Tibial artery (tissue), 4 donors: ENCODE measurements around the gene GABRD.

Source experiments
- DNase-seq, 2 donors: peaks; one replicate each; pipeline ENCODE4 v3.0.0-alpha.2; 2019
- H3K27ac ChIP-seq, 2 donors: fragments of 200-600 bp; sonication (generic) in 1 of 2; 1 replicate in 1 of 2; 2 replicates in 1 of 2; pipeline ENCODE4 v1.5.1; 2018 to 2019; ENCODE audit warnings: mild to moderate bottlenecking in 1 of 2
- H3K27me3 ChIP-seq, 2 donors: fragments of 200-600 bp; sonication (generic) in 1 of 2; one replicate each; pipeline versions ENCODE4 v1.5.1 to v1.6.0; 2016 to 2019
- H3K36me3 ChIP-seq, 3 donors: fragments of 200-600 bp; sonication (generic) in 2 of 3; one replicate each; pipeline ENCODE4 v1.5.1; 2016 to 2019; ENCODE audit warnings: mild to moderate bottlenecking in 2 of 3
- H3K4me1 ChIP-seq, 4 donors: fragments of 200-600 bp; sonication (generic) in 2 of 4; 1 replicate in 3 of 4; 2 replicates in 1 of 4; pipeline ENCODE4 v1.5.1; 2016 to 2019
- H3K4me3 ChIP-seq, 2 donors: fragments of 200-600 bp; sonication (generic) in 1 of 2; 1 replicate in 1 of 2; 2 replicates in 1 of 2; pipeline ENCODE4 v1.5.1; 2018 to 2019; ENCODE audit warnings: mild to moderate bottlenecking in 2 of 2
- H3K9me3 ChIP-seq, 3 donors: fragments of 200-600 bp; sonication (generic) in 1 of 3; one replicate each; pipeline ENCODE4 v1.5.1; 2016 to 2019
- intact Hi-C: fragments of 100-400 bp; cut with DNase I; formaldehyde crosslinking; loops from one replicate; pipeline ENCODE4 v1.15.0; 2023; ENCODE audit warnings: low total_unique reads
- TF ChIP-seq, protein P1 (sequence below), 2 experiments: fragments of 200-600 bp in 1 of 2; fragments of 450-650 bp in 1 of 2; IDR thresholded peaks; one replicate each; pipeline ENCODE4 v1.5.1; 2017 to 2019; ENCODE audit warnings: antibody characterized with exemption in 2 of 2, mild to moderate bottlenecking in 1 of 2, moderate library complexity in 1 of 2

GABRD gene

GRCh38 chr1:2079396-2080085 lies 60.4 kb downstream of the GABRD start:
- H3K27ac ChIP-seq: no peak overlapping the region

GRCh38 chr1:2080140-2080539 lies 61.0 kb downstream of the GABRD start:
- intact Hi-C loops: no loop called here
- TF ChIP-seq, protein P1, sequence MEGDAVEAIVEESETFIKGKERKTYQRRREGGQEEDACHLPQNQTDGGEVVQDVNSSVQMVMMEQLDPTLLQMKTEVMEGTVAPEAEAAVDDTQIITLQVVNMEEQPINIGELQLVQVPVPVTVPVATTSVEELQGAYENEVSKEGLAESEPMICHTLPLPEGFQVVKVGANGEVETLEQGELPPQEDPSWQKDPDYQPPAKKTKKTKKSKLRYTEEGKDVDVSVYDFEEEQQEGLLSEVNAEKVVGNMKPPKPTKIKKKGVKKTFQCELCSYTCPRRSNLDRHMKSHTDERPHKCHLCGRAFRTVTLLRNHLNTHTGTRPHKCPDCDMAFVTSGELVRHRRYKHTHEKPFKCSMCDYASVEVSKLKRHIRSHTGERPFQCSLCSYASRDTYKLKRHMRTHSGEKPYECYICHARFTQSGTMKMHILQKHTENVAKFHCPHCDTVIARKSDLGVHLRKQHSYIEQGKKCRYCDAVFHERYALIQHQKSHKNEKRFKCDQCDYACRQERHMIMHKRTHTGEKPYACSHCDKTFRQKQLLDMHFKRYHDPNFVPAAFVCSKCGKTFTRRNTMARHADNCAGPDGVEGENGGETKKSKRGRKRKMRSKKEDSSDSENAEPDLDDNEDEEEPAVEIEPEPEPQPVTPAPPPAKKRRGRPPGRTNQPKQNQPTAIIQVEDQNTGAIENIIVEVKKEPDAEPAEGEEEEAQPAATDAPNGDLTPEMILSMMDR (IDR thresholded peaks at IDR 0.05): no peak
- DNase-seq: no peak
- H3K9me3 ChIP-seq: peaks cover 0 to 33% (median 32%) of the 10 kb centered on the region in 3 donors
- H3K27ac ChIP-seq: no peak overlapping the region
- H3K36me3 ChIP-seq: peaks cover 0 to 9% (median 0%) of the 10 kb centered on the region in 3 donors
- no peaks in the 10 kb centered on the region for H3K4me1 ChIP-seq
- H3K4me3 ChIP-seq: no peak overlapping the region
- peaks cover 0 to 41% of the 10 kb centered on the region in 2 donors for H3K27me3 ChIP-seq

More at GRCh38 chr1:2079396-2080085, 60.4 kb downstream of the GABRD start:
- DNase-seq: no peak
- Histone ChIP-seq H3K36me3 (peaks cover 0 to 9% (median 0%) of the 10 kb centered on the region in 3 donors), H3K27me3 (peaks cover 0 to 43% of the 10 kb centered on the region in 2 donors), H3K4me3 (no peak overlapping the region), H3K9me3 (peaks cover 0 to 33% (median 32%) of the 10 kb centered on the region in 3 donors), H3K4me1 (no peaks in the 10 kb centered on the region)
- TF ChIP-seq, protein P1 (IDR thresholded peaks at IDR 0.05): no peak
- intact Hi-C loops: no loop called here
